ENCODE measurements around the gene CCP110. TPM values are rescaled to one million over a fixed set of nuclear protein-coding genes. Genes with fewer than 3 reads are reported as not detected.
"Not testable (repeated sequence)": the region's sequence is repeated elsewhere in the genome, so short reads cannot be mapped to it uniquely, and the experiment has no call there.

CCP110 gene
- polyA plus RNA-seq, 3 donors: 2.9 to 8.2 (median 4.2) TPM

DNA sequence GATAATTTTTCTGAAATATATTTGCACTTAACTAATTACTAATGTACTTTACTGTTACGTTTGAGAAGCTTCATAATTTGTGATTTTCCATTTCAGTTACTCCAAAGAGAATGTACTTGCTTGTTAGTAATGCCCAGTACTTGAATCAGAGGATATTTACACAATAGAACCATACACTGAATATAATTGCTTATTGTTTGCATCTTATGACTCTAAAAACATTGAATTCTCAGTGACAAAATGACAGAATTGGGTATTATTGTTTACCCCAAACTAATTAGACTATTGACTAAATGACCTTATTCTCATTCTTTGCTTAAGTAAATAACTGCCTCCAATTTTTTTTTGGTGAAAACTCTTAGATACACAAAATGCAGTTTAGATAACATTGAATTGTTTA, 8.9 kb downstream of the CCP110 start:
- WGBS, 3 donors: 45 to 86% (median 85%) methylated on average over 1 of the region's 1 CpG
- no peak overlapping the region for H3K27ac ChIP-seq (ENCODE audit: low read depth, low read length)

DNA sequence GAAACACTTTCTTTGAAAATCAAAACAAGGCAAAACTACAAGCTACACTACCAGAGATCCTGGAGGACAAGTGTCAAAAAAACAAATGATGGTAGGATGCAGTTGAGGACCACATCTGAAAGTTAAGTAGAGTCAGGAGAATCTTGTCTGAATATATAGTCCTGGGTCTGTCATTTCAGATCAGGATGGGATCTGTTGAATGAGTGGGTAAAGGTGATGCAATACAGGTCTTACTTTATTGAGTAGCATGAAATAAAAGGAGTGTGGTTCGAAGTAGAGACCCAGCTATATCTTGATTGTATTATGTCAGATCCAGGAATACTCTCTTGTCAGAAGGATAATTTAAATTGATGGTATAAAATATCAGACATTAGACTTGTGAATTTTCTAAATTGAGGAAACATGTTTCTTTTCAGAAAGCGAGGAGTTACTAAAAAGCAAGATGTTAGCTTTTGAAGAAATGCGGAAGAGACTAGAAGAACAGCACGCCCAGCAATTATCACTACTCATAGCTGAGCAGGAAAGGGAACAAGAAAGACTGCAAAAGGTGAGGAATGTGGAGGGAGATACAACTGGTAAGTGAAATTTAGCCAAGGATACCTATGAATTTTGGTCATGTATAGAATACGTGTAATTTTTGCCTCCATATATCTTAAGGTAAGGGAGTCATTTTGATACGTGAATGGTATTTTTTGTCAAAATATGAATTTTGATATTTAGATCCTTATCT, 16.7 kb downstream of the CCP110 start:
- WGBS, 3 donors: 94 to 97% (median 96%) methylated on average over 6 of the region's 6 CpGs

DNA sequence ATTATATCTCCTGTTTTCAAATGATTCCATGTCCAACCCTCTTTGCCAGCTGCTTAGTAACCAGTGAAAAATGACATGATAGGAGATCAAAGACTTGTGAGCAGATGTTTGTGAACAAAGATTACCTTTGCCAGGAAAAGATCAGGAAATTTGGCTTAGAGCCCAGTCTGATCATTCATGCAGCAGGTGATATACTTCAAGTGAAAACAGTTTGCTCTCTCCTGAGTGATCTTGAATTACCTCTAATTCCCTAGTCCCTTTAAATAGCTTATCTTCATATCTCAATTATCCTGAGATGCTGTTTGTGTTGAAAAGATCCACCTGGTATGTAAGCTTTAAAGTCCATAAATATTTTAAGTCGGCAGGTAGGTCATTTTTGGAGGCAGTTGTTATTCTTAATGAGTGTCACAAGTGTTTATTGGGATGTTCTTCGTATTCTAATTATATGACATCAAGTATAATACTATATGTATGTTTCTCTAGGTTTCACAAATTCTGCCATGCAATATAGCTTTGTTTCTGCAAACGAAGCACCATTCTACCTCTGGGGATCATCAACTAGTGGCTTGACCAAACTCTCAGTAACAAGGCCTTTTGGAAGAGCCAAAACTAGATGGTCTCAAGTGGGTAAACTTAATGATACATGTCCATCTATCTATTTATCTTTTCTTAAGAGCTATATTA, 18.5 kb downstream of the CCP110 start:
- H3K27ac ChIP-seq (ENCODE audit: low read depth, low read length): no peak overlapping the region
- 67 to 83% (median 79%) methylated on average over 3 of the region's 3 CpGs for WGBS, 3 donors

More for the DNA sequence above, 16.7 kb downstream of the CCP110 start:
- H3K27ac ChIP-seq (ENCODE audit: low read depth, low read length): no peak overlapping the region

DNA sequence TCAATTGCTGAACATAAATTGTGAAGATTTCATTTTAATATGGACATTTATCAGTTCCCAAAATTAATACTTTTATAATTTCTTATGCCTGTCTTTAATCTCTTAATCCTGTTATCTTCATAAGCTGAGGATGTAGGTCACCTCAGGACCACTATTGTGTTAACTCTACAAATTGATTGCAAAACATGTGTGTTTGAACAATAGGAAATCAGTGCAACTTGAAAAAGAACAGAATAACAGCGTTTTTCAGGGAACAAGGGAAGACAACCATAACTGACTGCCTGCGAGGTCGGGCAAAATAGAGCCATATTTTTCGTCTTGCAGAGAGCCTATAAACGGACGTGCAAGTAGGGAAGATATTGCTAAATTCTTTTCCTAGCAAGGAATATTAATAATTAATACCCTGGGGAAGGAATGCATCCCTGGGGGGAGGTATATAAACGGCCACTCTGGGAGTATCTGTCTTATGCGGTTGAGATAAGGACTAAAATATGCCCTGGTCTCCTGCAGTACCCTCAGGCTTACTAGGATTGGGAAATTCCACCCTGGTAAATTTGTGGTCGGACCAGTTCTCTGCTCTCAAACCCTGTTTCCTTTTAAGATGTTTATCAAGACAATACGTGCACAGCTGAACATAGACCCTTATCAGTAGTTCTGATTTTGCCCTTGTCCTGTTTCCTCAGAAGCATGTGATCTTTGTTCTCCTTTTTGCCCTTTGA, 19.7 kb downstream of the CCP110 start:
- not testable (repeated sequence) for H3K27ac ChIP-seq (ENCODE audit: low read depth, low read length)
- 75 to 83% (median 81%) methylated on average over 10 of the region's 10 CpGs for WGBS, 3 donors

DNA sequence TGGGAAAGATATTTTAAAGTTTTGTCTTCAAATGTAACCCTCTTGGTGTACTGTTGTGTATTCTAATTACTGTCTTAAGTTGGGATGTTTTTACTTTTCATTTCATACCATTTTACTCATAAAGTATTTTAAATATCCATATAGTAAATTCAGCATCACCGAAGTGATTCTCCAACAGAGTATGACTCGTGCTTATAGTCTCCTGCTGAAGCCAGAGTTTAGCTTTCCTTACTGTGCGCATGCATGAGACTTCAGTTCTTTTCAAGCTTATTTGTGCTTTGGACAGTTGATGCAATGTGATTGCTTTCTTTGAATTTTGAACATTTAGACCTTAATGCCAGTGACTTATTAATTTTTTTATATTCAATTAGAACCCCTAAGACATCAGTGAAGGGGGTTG, 24.4 kb downstream of the CCP110 start:
- no peak overlapping the region for H3K27ac ChIP-seq (ENCODE audit: low read depth, low read length)
- 97 to 98% (median 97%) methylated on average over 3 of the region's 3 CpGs for WGBS, 3 donors

DNA sequence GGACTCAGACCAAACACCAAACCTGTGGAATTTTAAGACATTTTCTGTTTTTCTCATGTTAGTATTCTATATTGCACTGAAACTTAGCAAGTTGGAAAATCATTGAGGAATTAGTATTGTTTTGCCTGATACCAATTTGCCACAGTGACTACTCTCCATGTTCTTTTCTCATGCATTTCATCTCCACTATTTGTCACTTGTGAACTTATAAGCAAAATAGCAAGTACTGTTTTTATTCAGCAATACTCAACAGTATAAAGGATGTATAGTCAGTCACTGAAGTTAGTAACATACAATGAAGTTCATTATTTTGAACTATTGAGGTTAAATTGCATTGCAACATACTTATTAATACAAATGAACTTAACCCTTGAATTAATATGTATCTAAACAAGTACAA, 25.9 kb downstream of the CCP110 start:
- no peak overlapping the region for H3K27ac ChIP-seq (ENCODE audit: low read depth, low read length)

DNA sequence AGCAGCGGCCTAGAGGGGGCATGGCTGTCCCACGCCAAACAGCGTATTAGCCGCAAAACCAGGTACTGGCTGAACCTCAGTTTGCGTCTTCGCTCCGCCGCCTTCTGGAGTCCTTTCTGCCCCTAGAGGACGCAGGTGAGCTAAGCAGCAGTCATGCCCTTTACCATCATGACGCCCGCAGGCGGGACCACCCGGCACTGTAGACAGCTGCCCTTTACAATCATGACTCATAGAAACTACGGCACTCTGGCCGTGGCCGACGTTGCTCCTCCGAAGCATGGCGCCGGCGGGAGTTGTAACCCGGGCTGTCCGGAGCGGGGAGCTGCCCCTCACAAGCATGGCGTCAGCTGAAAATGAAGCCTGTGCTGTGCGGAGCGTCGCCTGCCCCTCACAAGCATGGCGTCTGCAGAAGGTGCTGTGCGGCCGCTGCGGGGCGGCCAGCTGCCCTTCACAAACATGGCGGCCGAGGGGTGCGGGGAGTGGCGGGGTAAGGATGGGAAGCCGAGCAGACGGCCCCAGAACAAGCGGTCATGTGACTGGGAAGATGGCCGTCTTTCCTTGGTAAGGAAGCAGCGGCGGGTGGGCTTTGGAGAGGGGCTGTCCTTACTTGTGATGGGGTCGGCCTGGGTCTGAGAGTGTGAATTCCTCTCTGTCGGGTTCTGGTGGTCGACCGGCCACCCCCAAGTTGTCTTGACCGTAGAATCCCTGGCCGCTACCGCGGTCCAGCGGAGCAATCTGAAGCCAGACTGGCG, 31.6 kb downstream of the CCP110 start, which contains the start of gene VPS35L:
Gene VPS35L (plus strand): TSS at position 518 of the 752 bp plus-strand sequence. CDS start 27 bp downstream, at position 545.
- no peak within 1 kb of the TSS for H3K27ac ChIP-seq (ENCODE audit: low read depth, low read length)
- 0 to 1% (median 0%) methylated on average over 53 of the region's 53 CpGs for WGBS, 3 donors

DNA sequence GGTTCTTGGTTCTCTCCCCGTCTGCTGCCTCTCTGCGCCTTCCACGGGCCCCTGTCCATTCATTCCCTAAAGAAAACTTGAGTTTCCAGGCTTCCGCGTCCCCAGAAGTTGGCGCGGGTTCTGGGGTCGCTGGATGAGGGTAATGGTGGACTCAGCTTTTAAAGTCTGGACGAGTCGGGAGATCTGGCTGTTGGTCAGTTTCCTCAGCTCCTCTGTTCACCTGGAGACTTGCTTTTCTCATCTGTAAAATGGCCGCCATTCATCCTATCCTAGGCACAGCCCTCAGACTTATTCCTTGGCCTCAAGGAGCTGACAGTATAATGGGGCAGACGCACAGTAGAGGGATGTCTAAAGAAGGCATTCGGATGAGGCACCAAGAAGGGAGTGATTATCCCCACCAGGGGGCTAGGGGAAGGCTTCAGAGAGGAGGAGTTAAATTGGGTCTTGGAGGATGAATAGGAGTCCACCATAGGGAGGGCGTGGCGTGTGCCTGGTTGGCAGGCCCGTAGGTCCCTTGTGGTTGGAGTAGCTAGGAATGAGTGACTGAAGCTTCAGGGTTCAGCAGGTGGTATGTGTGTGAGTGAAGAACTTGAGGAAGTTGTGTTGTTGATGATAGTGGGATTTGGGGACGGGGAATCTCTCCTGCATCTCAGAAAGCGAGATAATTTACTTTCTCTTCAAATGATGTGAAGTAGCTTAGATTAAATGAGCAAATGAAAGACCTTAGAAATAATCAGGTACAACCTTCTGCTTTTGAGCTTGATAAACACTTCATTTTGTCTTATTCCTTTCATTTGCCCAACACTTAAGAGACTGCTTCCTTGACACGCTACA, 32.4 kb downstream of the CCP110 start:
- no peak overlapping the region for H3K27ac ChIP-seq (ENCODE audit: low read depth, low read length)
- 31 to 32% (median 32%) methylated on average over 19 of the region's 19 CpGs for WGBS, 3 donors

DNA sequence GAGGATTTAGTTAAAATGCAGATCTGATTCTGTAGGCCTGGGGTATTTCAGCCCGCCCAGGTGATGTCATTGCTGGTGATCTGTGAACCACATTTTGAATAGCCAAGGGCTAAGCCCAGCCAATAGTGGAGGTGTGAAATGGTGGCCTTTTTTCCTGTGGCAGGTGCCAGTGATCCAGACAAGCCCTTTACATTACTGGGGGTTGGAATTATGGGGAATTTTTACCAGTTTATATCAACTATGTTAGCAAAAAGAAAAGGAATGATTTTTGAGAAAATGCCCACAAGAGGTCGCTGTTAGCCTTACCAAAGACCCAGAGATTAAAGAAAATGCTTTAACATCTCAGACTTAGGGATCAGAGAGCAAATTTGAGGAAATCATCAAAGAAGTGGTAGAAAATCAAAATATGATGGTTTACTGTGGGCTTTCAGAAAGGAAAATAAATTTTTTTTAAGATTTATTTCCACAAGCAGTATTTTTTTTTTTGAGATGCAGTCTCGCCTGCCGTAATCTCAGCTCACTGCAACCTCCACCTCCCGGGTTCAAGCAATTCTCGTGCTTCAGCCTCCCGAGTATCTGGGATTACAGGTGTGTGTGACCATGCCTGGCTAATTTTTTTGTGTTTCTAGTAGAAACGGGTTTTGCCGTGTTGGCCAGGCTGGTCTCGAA, 35.6 kb downstream of the CCP110 start:
- 72 to 77% (median 76%) methylated on average over 10 of the region's 10 CpGs for WGBS, 3 donors
- H3K27ac ChIP-seq (ENCODE audit: low read depth, low read length): no peak overlapping the region

DNA sequence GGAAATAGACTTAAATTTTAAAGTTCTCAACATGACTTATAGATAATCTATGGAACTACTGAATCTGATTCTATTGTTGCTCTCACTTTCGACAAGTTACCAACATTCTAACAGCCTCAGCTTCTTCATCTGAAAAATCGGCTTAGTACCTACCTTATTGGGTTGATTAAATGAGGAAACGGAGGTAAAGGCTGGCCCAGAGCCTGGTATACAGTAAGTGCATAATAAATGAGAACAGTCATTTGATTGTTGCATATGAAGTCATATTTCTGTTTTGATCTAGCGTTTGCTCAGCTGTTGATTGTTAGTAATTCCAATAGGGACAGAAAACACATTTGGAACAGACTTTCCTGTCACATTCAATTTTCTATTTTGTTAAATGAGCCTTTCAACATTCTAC, 36.3 kb downstream of the CCP110 start:
- no peak overlapping the region for H3K27ac ChIP-seq (ENCODE audit: low read depth, low read length)
- WGBS, 3 donors: 91 to 92% (median 91%) methylated on average over 4 of the region's 4 CpGs

DNA sequence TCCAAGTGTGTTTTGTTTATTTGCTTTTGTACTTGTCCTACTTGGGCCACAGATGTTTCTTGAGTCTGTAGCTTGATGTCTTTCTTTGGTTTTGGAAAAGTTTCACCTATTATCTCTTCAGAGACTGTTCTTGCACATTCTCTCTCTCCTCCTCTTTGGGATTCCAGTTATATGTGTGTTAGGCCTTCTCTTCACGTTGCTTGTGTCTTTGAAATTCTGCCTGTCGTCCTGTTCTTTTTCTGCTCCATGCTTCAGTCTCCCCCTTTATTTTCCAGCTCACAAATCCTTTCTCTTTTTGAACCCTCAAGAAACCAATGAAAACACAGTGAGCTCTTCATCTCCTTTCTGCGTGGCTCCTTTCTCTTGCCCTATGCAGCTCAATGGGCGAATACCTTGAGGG, 39.6 kb downstream of the CCP110 start:
- 89 to 99% (median 96%) methylated on average over 4 of the region's 4 CpGs for WGBS, 3 donors

DNA sequence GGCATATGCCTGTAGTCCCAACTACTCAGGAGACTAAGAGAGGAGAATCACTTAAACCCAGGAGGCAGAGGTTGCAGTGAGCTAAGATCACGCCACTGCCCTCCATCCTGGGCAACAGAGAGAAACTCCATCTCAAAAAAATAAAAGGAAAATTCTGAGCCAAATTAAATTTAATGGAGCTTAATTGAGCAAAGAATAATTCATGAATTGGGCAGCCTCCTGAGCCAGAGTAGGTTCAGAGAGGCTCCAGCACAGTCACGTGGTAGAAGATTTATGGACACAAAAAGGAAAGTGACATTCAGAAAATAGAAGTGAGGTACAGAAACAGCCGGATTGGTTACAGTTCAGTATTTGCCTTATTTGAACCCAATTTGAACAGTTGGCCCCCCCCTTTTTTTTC, 42.6 kb downstream of the CCP110 start:
- no peak overlapping the region for H3K27ac ChIP-seq (ENCODE audit: low read depth, low read length)
- 96 to 97% (median 96%) methylated on average over 3 of the region's 3 CpGs for WGBS, 3 donors

More for the DNA sequence above, 39.6 kb downstream of the CCP110 start:
- no peak overlapping the region for H3K27ac ChIP-seq (ENCODE audit: low read depth, low read length)

DNA sequence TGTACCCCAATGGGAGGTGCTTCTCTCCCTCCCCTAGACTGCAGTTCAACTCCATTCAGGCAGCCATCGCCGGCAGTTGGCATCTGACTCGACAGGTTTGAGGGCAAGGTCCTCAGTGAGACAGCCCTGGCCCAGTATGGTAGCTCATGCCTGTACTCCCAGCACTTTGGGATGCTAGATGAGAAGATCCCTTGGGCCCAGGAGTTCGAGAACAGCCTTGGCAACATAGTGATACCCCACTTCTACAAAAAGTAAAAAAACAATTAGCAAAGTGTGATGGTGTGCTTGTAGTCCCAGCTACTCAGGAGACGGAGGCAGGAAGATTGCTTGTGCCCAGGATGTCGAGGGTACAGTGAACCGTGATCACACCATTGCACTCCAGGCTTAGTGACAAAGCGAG, 43.8 kb downstream of the CCP110 start:
- H3K27ac ChIP-seq (ENCODE audit: low read depth, low read length): no peak overlapping the region
- WGBS, 3 donors: 86 to 94% (median 92%) methylated on average over 8 of the region's 8 CpGs

DNA sequence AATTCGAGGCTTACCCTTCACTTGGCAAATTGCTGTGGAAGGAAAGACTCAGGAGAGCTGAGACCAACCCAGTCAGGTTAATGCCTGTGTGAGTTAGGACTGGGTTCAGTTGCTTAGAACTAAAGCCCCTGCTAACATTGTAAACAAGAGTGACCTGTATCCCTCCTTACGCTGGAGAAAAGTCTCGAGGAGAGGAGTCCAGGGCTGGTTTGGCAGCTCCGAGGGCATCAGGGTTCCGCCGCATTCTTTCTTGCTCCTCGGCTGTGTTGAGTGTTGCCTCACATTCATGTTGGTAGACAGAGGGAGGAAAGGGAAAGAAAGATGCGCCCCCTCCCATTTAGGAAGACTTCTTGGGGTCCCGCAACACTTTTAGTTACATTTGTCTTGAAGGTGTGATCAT, 50.3 kb downstream of the CCP110 start:
- no peak overlapping the region for H3K27ac ChIP-seq (ENCODE audit: low read depth, low read length)
- WGBS, 3 donors: 93 to 96% (median 96%) methylated on average over 9 of the region's 9 CpGs

DNA sequence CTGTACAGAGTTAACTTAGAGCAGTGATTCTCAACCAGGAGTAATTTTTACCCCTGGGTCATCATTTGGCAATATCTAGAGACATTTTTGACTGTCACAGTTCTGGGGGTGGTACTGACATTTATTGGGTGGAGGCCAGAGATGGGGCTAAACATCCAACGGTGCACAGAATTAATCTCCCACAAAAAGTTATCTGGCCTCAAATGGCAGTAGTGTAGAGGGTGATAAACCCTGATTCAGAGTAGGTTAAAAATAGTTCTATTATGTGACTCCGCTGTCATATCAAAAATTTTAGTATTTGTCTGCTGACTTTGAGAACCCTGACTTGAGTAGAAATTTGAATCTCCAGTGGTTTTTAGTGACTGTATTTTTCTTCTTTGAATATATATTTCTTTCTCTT, 50.9 kb downstream of the CCP110 start:
- 67 to 83% (median 75%) methylated on average over 2 of the region's 2 CpGs for WGBS, 3 donors
- H3K27ac ChIP-seq (ENCODE audit: low read depth, low read length): no peak overlapping the region

DNA sequence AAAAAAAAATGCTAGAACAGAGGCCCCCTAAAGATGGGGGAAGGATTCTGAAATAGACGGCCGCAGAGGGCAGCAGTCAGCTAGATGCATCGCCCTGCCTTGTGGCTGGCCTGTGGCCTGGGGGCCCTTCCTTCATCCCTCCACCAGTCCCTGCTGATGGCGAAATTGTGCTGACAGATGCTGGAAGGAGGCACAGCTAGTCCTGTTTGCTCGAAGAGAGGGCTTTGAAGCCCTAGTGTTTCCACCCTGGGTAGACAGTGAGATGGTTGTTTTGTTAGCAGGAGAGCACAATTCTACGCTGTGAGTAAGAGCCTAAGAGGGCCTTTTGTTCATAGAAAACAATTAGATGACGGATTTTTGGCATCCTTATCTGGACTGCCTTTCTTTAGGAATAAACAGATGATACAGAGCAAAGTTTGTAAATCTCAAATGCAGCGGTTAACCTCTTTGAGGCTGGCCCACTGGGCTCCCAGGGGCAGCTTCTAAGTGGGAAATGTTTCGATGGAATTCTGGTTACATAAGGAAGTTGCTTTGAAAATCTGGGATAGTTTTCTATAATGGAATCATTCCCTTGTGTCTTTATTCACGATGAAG, 54.7 kb downstream of the CCP110 start:
- H3K27ac ChIP-seq (ENCODE audit: low read depth, low read length): no peak overlapping the region
- WGBS, 3 donors: 62 to 85% (median 67%) methylated on average over 10 of the region's 10 CpGs
